LHCN-M2 (cell line): ENCODE measurements around the gene SEPTIN1. TPM values are rescaled to one million over a fixed set of nuclear protein-coding genes. Genes with fewer than 3 reads are reported as not detected.

Experiments used
- DNase-seq: peaks from one replicate; pipeline ENCODE4 v3.0.0-alpha.2; 2012; ENCODE audit warnings: low read depth
- polyA plus RNA-seq: library from polyadenylated mRNA; unstranded; fragments of >200 nt; gene quantifications from one replicate; pipeline ENCODE4 v1.2.1, GENCODE V29; 2012; ENCODE audit warnings: missing spikeins
- total RNA-seq: library from RNA; depleted of rRNA; stranded (reverse); fragments of >200 nt; gene quantifications from 2 replicates; pipeline ENCODE4 v1.2.3, GENCODE V29; 2014; rRNA removed

SEPTIN1 gene, protein sequence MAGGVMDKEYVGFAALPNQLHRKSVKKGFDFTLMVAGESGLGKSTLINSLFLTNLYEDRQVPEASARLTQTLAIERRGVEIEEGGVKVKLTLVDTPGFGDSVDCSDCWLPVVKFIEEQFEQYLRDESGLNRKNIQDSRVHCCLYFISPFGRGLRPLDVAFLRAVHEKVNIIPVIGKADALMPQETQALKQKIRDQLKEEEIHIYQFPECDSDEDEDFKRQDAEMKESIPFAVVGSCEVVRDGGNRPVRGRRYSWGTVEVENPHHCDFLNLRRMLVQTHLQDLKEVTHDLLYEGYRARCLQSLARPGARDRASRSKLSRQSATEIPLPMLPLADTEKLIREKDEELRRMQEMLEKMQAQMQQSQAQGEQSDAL
- 0.17 TPM in 1 of 2 replicates, not detected in the other for total RNA-seq
- polyA plus RNA-seq: 3.0 TPM

- DNase-seq: no peak
Measured at GRCh38 chr16:30382111-30382881, at the start of gene SEPTIN1. TSS of gene SEPTIN1 (minus strand) at chr16:30382561. CDS start at chr16:30382542, 19 bp downstream.

DNA sequence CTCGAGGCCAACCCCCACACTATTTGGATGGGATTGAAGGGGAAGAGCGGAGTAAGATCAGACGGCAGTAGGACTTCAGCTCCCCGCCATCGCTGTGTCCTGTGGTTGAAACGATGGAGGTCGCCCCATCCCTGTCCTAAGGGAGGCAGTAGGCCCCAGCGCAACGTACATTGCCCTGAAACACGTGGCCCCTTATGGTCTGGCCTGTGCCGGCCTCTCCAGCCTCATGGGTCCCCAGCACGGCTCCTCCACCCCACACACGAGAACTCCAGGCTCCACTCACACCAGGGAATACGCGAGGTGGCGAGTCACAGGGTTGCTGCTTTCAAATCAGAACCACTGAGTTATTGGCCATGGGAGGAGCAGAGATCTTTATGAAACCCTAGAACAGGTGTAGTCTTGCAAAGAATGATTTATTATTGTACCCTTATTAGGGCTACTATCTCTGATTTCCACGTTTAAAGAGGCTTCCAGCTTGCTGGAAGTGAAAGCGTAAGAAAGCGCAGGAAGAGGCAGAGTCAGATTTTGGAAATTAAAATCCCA, 48.1 kb upstream of the SEPTIN1 start:
- DNase-seq: peak; percentile 35

DNA sequence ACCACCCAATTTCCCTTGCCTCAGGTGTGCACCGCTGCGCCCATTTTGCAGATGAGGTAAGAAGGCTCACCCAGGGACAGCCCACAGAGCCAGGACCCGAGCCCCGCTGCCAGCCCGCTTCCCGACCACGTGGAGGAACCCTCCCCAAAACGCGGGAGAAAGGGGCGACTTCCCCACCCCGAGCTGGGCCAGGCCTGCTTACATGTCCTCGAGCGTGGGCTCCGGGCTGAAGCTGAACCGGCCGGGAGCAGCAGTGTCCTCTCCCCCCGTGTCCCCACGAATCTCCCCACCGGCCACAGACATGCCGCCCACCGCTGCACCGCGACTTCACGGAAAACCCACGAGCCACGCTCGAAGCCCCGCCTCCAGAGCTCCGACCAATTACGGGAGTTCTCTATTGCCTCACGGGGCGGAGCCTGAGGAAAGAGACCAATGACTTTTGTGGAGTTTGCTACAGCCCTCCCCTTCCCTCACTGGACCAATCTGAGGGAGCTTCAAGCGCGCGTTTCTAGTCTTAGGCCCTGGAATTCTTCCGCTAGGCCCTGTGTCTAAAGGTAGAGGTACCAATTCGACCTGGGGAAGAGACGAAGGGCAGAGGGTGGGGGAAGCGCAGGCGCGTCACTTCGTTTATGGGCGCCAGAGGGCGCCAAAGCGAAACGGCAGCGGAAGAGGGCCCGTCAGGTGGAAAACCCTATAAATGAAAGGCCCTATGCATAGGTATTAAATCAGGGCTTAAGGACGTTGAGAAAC, 47.5 kb upstream of the SEPTIN1 start, which contains the start of gene DCTPP1:
TSS of gene DCTPP1 (minus strand) at position 353 of the 750 bp plus-strand sequence. CDS start at position 303, 50 bp downstream.
- DNase-seq: peak; percentile 98

DNA sequence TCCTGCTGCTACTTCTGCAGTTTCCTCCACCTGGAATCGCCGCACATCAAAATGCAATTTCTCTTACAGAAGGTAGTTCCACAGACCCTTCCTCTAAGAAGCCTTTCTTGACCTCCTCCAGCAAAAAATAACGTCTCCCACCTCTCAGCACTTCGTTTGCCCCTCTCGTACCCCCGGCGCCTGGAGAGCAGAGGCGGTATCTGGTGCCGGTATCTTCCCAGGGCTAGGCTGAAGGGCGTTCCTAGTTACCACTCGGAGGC, 47.0 kb upstream of the SEPTIN1 start:
- DNase-seq: no peak

GRCh38 chr16:30428055-30428454, 45.7 kb upstream of the SEPTIN1 start:
- no peak for DNase-seq

DNA sequence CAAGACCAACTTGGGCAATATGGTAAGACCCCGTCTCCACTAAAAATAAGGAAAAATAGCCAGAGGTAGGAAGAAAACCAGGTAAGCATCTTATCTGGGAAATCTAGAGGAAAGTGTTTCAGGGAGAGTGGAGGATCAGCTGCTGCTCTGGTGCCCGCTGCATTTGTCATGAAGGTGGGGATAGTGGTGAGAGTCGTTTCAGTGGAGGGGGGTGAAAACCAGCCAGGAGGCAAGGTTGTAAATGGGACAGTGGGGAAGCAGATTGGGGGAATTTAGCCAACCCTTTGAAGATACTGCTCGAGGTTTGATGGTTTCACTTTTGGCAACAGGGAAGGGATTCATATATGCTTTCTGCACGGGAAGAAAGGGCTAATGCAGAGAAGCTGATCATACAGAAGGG, 38.6 kb upstream of the SEPTIN1 start:
- no peak for DNase-seq

DNA sequence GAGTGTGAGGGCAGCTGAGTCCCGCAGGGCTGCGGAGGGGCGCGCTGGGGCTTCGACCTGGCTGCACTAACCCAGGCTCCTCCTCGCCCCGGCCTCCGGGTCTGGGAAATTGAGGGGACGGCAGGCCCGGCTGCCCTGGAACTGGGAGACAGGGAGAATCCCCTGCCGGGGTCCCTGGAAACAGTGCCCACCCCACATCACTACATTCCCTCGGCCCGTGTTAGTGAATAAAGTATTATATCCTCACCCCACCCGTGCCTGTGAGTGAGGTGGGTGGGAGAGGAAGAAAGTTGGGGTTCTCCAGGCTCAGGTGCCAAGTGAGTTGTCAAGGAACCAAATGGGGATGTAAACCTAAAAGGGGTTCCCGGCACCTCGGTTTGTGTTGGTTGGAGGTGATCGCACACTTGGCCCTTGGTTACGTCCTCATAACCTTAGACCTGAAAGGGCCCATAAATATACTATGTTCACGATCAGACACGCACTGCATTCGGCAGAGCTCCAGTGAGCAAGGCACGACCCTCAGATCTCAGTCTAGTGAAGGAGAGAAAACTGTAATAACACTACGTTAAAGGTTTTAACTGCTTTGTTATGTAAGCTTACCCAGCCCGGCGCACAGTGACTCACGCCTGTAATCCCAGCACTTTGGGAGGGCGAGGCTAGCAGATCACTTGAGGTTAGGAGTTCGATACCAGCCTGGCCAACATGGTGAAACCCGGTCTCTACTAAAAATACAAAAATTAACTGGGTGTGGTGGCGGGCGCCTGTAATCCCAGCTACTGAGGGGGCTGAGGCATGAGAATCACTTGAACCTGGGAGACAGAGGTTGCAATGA, 36.2 kb upstream of the SEPTIN1 start:
- peak; percentile 25 for DNase-seq

GRCh38 chr16:30417529-30418349, 35.4 kb upstream of the SEPTIN1 start:
- DNase-seq: peak; percentile 67

DNA sequence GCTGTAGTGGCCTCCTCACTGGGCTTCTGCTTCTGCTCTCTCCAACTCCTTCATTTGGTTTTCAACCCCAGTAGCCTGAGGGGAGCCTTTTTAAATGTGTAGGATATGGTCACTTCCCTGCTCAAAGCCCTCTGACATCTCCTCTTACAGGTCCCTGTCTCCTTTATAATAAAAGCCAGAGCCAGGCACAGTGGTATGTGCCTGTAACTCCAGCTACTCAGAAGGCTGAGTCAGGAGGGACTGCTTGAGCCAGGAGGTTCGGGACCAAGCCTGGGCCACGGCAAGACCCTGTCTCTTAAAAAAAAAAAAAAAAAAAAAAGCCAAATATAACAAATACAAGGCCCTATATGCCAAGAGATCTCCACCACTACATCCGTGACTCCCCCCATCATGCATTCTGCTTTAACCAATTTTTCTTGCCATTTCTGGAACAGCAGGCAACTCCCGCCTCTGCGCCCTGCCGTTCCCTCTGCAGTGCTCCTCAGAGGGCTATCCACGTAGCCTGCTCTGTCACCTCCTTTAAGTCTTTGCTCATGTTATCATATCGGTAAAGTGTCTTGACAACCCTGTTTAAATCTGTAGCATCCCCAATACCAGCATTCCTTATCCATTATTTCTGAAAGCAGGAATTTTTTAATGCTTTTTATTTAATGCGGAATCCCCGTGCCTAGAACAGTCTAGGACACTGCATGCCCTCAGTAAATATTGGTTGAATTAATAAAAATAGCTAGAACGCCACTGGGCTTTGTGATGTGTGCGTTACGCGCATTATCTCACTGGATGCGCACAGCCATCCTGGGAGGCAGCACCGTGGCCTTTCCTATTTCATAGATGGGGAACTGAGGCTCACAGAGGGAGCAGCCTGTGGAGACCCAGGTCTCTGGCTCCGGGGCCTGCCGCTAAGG, 34.5 kb upstream of the SEPTIN1 start:
- DNase-seq: no peak

- no peak for DNase-seq
Measured at GRCh38 chr16:30416047-30416603, 33.8 kb upstream of the SEPTIN1 start.

DNA sequence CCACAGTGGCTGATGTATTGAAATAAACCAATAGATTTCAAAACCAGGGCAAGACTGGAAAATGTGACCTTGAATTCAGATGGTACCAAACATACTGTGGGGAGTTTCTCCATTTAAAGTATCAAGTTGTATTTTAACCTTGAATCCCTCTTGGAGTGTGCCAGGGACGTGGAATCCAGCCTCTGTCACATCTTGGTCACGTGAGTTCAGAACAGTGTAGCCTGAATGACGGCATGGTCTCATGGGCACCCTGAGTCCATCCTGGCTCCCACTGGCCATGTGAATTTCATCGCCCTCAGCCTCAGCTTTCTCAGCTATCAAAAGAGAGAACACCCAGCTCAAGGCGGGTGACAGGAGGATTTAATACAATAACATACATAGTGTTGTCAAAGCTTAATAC, 31.8 kb upstream of the SEPTIN1 start:
- DNase-seq: no peak

DNA sequence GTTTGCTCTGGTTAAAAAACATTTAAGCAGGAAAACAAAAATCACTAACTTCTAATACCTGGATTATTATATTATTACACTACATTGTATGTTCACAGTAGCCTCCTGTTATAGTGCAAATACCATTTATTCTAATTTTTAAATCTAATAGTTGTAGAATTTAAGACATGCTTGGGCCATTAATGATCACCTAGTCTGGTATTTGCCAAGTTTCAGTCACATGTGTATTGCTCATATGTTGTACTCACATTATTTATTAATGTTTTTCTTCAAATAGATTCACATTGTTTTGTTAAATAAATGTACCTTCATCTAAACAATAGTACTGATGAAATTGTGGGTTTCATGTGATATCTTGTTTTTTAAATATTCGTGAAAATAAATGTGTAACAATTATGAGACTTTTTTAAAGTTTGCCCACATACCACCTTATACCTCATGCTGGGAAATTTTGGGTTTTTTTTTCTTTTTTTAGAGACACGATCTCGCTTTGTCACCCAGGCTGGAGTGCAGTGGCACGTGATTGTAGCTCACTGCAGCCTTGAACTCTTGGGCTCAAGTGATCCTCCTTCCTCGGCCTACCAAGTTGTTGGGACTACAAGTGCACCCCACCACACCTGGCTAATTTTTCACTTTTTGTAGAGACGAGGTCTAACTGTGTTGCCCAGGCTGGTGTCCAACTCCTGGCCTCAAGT, 30.9 kb upstream of the SEPTIN1 start:
- DNase-seq: no peak

- DNase-seq: peak; percentile 82
Measured at GRCh38 chr16:30409125-30410060, 27.0 kb upstream of the SEPTIN1 start.

DNA sequence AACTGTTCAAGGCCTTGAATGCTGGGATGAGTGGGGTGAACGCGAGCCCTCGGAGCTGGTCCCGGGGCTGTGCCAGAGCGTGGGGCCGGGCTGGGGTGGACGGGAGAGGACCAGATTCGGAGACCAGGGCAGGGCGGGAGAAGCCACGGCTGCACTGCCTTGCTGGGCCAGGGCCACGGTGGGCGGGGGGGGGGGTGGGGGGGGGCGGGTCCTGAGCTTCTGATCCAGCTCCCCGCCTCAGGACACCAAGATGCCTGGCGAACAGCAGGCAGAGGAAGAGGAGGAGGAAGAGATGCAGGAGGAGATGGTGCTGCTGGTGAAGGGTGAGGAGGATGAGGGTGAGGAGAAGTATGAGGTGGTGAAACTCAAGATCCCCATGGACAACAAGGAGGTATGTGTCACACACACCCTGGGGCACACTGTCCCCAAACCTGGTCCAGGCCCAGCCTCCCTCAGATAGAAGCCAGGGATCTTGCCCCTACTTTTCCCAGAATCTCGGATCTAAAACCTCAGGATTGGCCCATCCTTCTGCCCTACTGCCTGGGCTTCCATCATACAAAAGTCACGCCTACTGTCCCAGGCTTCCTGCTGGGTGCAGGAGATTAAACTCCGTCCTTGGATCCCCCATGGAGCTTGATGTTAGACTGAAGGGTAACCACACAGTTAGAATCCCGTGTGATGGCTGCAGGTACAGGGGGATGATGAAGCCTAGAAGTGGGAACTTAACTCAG, 25.6 kb upstream of the SEPTIN1 start:
- peak; percentile 7 for DNase-seq

GRCh38 chr16:30407102-30407803, 24.9 kb upstream of the SEPTIN1 start, which contains the start of gene ZNF771:
TSS of gene ZNF771 (plus strand) at chr16:30407606. CDS start at chr16:30408054, 448 bp downstream.
- peak; percentile 87 for DNase-seq

DNA sequence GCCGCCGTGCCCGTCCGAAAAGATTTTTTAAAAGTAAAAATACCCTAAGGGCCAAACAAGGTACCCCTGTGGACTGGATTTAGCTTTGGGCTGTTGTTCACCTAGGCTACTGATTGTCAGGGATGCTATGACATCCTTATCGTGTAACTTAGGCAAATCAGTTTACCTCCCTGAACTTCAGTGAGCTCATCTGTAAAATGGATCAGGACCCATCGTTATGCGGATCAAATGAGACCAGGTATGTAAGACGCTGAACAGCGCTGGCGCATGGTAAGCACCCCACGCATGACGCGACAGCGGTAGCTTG, 24.4 kb upstream of the SEPTIN1 start:
- DNase-seq: no peak
